ENCODE measurements around the gene OPRD1. TPM values are rescaled to one million over a fixed set of nuclear protein-coding genes. Genes with fewer than 3 reads are reported as not detected.

OPRD1 gene
- total and polyA plus RNA-seq, 2 donors (not counting 1 experiment from before 2014, with no cell fraction given): not detected

- POLR2A ChIA-PET: no interaction called here
- peak overlapping the region; percentile 44 for H2AFZ ChIP-seq (ENCODE audit: insufficient read depth, low read depth, low read length, poor library complexity, severe bottlenecking)
These were observed 70.1 kb downstream of the OPRD1 start for GRCh38 chr1:28882009-28882628.

More at GRCh38 chr1:28882009-28882628, 70.1 kb downstream of the OPRD1 start:
- Mint-ChIP-seq H3K4me1 (peaks cover 45% of the 10 kb centered on the region), H3K9me3 (ENCODE audit: insufficient read depth) (no peaks in the 10 kb centered on the region), H3K27me3 (no peaks in the 10 kb centered on the region), H3K4me3 (no peak overlapping the region), H3K27ac (peak overlapping the region; percentile 27)
- no peaks in the 10 kb centered on the region for H3K36me3 ChIP-seq (replicated peaks in 1 of 2; ENCODE audit: control extremely low read depth in 1 of 2, control insufficient read depth in 1 of 2, extremely low read depth in 1 of 2, insufficient read depth in 2 of 2, low read length in 1 of 2)
- no peak overlapping the region for H3K4me3 ChIP-seq (ENCODE audit: control extremely low read depth in 1 of 5, extremely low read depth in 1 of 5, insufficient read depth in 1 of 5, low read depth in 2 of 5, low read length in 4 of 5)
- intact Hi-C loops (cut with micrococcal nuclease): loop anchor here (1.0 to 10.0 kb wide), 3 partner anchors 152 to 627 kb away; partner anchors contain the start of gene SESN2
- CTCF ChIA-PET: interaction anchor here (0.6 to 12.1 kb wide), 54 partner anchors 9 to 1826 kb away, joined by 3 to 502 read pairs (median 4); partner anchors contain the start of genes EPB41, SRSF4 and TMEM200B
- peaks cover 2% of the 10 kb centered on the region for H3K79me2 ChIP-seq (ENCODE audit: control insufficient read depth, insufficient read depth, low read length)
- WGBS (ENCODE audit: insufficient coverage): 48% methylated on average over 10 of the region's 13 CpGs
- H3K9me3 ChIP-seq (ENCODE audit: control extremely low read depth in 1 of 3, control insufficient read depth in 2 of 3, insufficient read depth in 1 of 3, low read length in 2 of 3): no peaks in the 10 kb centered on the region
- DNase-seq (peak; percentile 84), ATAC-seq (ENCODE audit: low read depth) (no peak)
- peak overlapping the region; percentile 3 for H3K4me2 ChIP-seq (replicated peaks; ENCODE audit: low read depth, low read length, poor library complexity, severe bottlenecking)
- no peak overlapping the region for H3K27ac ChIP-seq (ENCODE audit: low read length in 2 of 2)
- H3K4me1 ChIP-seq (ENCODE audit: control insufficient read depth in 2 of 2, insufficient read depth in 2 of 2, low read length in 2 of 2): peaks cover 21 to 42% of the 10 kb centered on the region in 2 donors
- H4K20me1 ChIP-seq (ENCODE audit: control insufficient read depth, insufficient read depth, low read length, poor library complexity, severe bottlenecking): no peaks in the 10 kb centered on the region
- TF ChIP-seq CTCF (IDR thresholded peaks at IDR 0.05) (peak; percentile 93), EZH2 (IDR thresholded peaks at IDR 0.05; ENCODE audit: borderline replicate concordance, insufficient read depth, low read depth, low read length, poor library complexity, severe bottlenecking) (no peak)
- no peaks in the 10 kb centered on the region for H3K27me3 ChIP-seq (replicated peaks in 1 of 4; ENCODE audit: control extremely low read depth in 1 of 4, control insufficient read depth in 3 of 4, insufficient read depth in 4 of 4, low read length in 3 of 4)
- no peak overlapping the region for H3K9ac ChIP-seq (ENCODE audit: low read length)

All from B cell (primary cell).